Keratinocyte (primary cell): ENCODE data around the gene CCDC192. TPM values are rescaled to one million over a fixed set of nuclear protein-coding genes. Genes with fewer than 3 reads are reported as not detected.

Source experiments
- DNase-seq: peaks from one replicate; pipeline ENCODE4 v3.0.0-alpha.2; 2011; ENCODE audit warnings: low read depth, missing footprints, low spot score
- FAIRE-seq: peaks from 2 replicates; lab custom pipeline; 2011; peaks lifted over from hg19 to GRCh38; lab: Jason Lieb, UNC
- H2AFZ ChIP-seq: 2 replicates; pipeline ENCODE4 v1.6.0; 2012; ENCODE audit warnings: low read length, control low read depth, inconsistent platforms; ENCODE audit not compliant: control insufficient read depth
- H3K27ac ChIP-seq: 2 replicates; pipeline ENCODE4 v1.5.1; 2011; ENCODE audit warnings: low read length; ENCODE audit not compliant: control insufficient read depth, insufficient read depth
- H3K27me3 ChIP-seq: 3 replicates; pipeline ENCODE4 v1.6.0; 2011; ENCODE audit warnings: low read length; ENCODE audit not compliant: control insufficient read depth, insufficient read depth; ENCODE audit errors: extremely low read depth
- H3K36me3 ChIP-seq, 2 experiments: 2 replicates in 1 of 2; 3 replicates in 1 of 2; pipeline ENCODE4 v1.5.1; 2011; ENCODE audit warnings: low read length in 2 of 2, mild to moderate bottlenecking in 1 of 2; ENCODE audit not compliant: control insufficient read depth in 2 of 2, insufficient read depth in 2 of 2; ENCODE audit errors: extremely low read depth in 1 of 2
- H3K4me1 ChIP-seq: 3 replicates; pipeline ENCODE4 v1.5.1; 2011; ENCODE audit warnings: low read length; ENCODE audit not compliant: control insufficient read depth, insufficient read depth; ENCODE audit errors: extremely low read depth
- H3K4me2 ChIP-seq: 3 replicates; pipeline ENCODE4 v1.6.0; 2011; ENCODE audit warnings: low read depth, low read length; ENCODE audit not compliant: control insufficient read depth, insufficient read depth; ENCODE audit errors: extremely low read depth
- H3K4me3 ChIP-seq, 3 experiments: fragments of 200-600 bp in 1 of 3; sonication (generic) in 1 of 3; 2 replicates in 2 of 3; 3 replicates in 1 of 3; pipeline ENCODE4 v1.5.1; 2011 to 2016; ENCODE audit warnings: low read length in 3 of 3, mild to moderate bottlenecking in 3 of 3, control low read depth in 2 of 3, inconsistent platforms in 1 of 3, low read depth in 1 of 3, mixed read lengths in 1 of 3, mixed run types in 1 of 3, moderate library complexity in 1 of 3; ENCODE audit not compliant: control insufficient read depth in 2 of 3, insufficient read depth in 2 of 3; ENCODE audit errors: extremely low read depth in 1 of 3
- H3K79me2 ChIP-seq: 2 replicates; pipeline ENCODE4 v1.6.0; 2012; ENCODE audit warnings: low read length; ENCODE audit not compliant: control insufficient read depth, insufficient read depth
- H3K9ac ChIP-seq: 3 replicates; pipeline ENCODE4 v1.6.0; 2011; ENCODE audit warnings: low read length; ENCODE audit not compliant: control insufficient read depth, insufficient read depth; ENCODE audit errors: extremely low read depth
- H3K9me1 ChIP-seq: 3 replicates; pipeline ENCODE4 v1.6.0; 2011; ENCODE audit warnings: low read length; ENCODE audit not compliant: control insufficient read depth, insufficient read depth; ENCODE audit errors: extremely low read depth
- H3K9me3 ChIP-seq: 2 replicates; pipeline ENCODE4 v1.5.1; 2012; ENCODE audit warnings: low read depth, low read length; ENCODE audit not compliant: control insufficient read depth
- H4K20me1 ChIP-seq: 3 replicates; pipeline ENCODE4 v1.6.0; 2011; ENCODE audit warnings: low read length; ENCODE audit not compliant: control insufficient read depth, insufficient read depth; ENCODE audit errors: extremely low read depth
- CTCF ChIP-seq, 3 experiments: IDR thresholded peaks in 1 of 3; conservative IDR thresholded peaks in 1 of 3; optimal IDR thresholded peaks in 1 of 3; 2 replicates in 2 of 3; 3 replicates in 1 of 3; pipeline versions ENCODE3 to v1.5.1; 2011; ENCODE audit warnings: low read length in 3 of 3, mild to moderate bottlenecking in 3 of 3, moderate library complexity in 2 of 3, control low read depth in 1 of 3, inconsistent platforms in 1 of 3; ENCODE audit not compliant: insufficient read depth in 2 of 3; ENCODE audit errors: extremely low read depth in 1 of 3
- EZH2 ChIP-seq: IDR thresholded peaks from one replicate; pipeline ENCODE4 v1.6.1; 2012; ENCODE audit warnings: inconsistent platforms, mild to moderate bottlenecking, low read length, moderate library complexity
- dilution Hi-C: fragments of 300-500 bp; cut with MboI; formaldehyde crosslinking; loops from one replicate; pipeline ENCODE4 v1.7.0; 2020; ENCODE audit warnings: low sequenced_read_pairs; ENCODE audit not compliant: extremely low pct_ligation_motif_present
- polyA plus RNA-seq, 5 experiments: library from polyadenylated mRNA; depleted of rRNA in 3 of 5; stranded (reverse) in 3 of 5; stranded (forward) in 1 of 5; unstranded in 1 of 5; fragments of >200 nt; gene quantifications; 1 replicate in 1 of 5; 2 replicates in 3 of 5; 3 replicates in 1 of 5; pipeline versions ENCODE4 v1.2.1 to v1.2.3, GENCODE V29; 2011 to 2012; ENCODE audit warnings: missing spikeins in 2 of 5, low read depth in 1 of 5, low replicate concordance in 1 of 5

The CCDC192 gene
- polyA plus RNA-seq, 1 donor (not counting 4 experiments of a cell fraction or from before 2014, with no cell fraction given): not detected

- dilution Hi-C loops: no loop called here
- H4K20me1 ChIP-seq: no peaks in the 10 kb centered on the region
- no peaks in the 10 kb centered on the region for H3K9me1 ChIP-seq
- no peaks in the 10 kb centered on the region for H3K79me2 ChIP-seq
- H3K27ac ChIP-seq: no peak overlapping the region
- H3K9me3 ChIP-seq: no peaks in the 10 kb centered on the region
- H3K36me3 ChIP-seq: no peaks in the 10 kb centered on the region
- no peak overlapping the region for H2AFZ ChIP-seq
- H3K27me3 ChIP-seq: no peaks in the 10 kb centered on the region
- no peak overlapping the region for H3K9ac ChIP-seq
- no peak for DNase-seq
- no peak for TF ChIP-seq EZH2
- TF ChIP-seq CTCF (optimal IDR thresholded peaks at IDR 0.05 in 1 of 3, IDR thresholded peaks at IDR 0.05 in 1 of 3, conservative IDR thresholded peaks at IDR 0.05 in 1 of 3; ENCODE audit: extremely low read depth in 1 of 3, insufficient read depth in 2 of 3, low read length in 3 of 3): no peak
- H3K4me2 ChIP-seq: no peak overlapping the region
- no peak overlapping the region for H3K4me3 ChIP-seq
- FAIRE-seq: no peak
- no peaks in the 10 kb centered on the region for H3K4me1 ChIP-seq
These were observed 37.5 kb upstream of the CCDC192 start for GRCh38 chr5:127665641-127666040.

GRCh38 chr5:127666043-127666716, 37.0 kb upstream of the CCDC192 start:
- no peak for DNase-seq
- H3K4me2 ChIP-seq: no peak overlapping the region
- no peaks in the 10 kb centered on the region for H3K27me3 ChIP-seq
- H3K9me3 ChIP-seq: no peaks in the 10 kb centered on the region
- no peak overlapping the region for H2AFZ ChIP-seq
- dilution Hi-C loops: no loop called here
- H3K4me1 ChIP-seq: no peaks in the 10 kb centered on the region
- no peak for FAIRE-seq
- no peaks in the 10 kb centered on the region for H4K20me1 ChIP-seq
- H3K36me3 ChIP-seq: no peaks in the 10 kb centered on the region
- TF ChIP-seq CTCF (optimal IDR thresholded peaks at IDR 0.05 in 1 of 3, IDR thresholded peaks at IDR 0.05 in 1 of 3, conservative IDR thresholded peaks at IDR 0.05 in 1 of 3; ENCODE audit: extremely low read depth in 1 of 3, insufficient read depth in 2 of 3, low read length in 3 of 3): no peak
- no peak overlapping the region for H3K4me3 ChIP-seq
- H3K9ac ChIP-seq: no peak overlapping the region
- no peak overlapping the region for H3K27ac ChIP-seq
- H3K9me1 ChIP-seq: no peaks in the 10 kb centered on the region
- no peaks in the 10 kb centered on the region for H3K79me2 ChIP-seq
